BLaER1 (cell line): Measurements from ENCODE around the gene DDN.
A peak's percentile ranks its signal among the peaks of the same experiment; 100 is the strongest.

Source experiments
- H3K27ac ChIP-seq: shearing (Covaris generic); formaldehyde crosslinking; 2 replicates; pipeline ENCODE4 v1.8.1; 2022
- H3K27me3 ChIP-seq: shearing (Covaris generic); formaldehyde crosslinking; 2 replicates; pipeline ENCODE4 v1.8.1; 2022
- H3K36me3 ChIP-seq: shearing (Covaris generic); formaldehyde crosslinking; 2 replicates; pipeline ENCODE4 v1.8.1; 2022
- H3K4me1 ChIP-seq: shearing (Covaris generic); formaldehyde crosslinking; 2 replicates; pipeline ENCODE4 v1.8.1; 2022
- H3K4me2 ChIP-seq: shearing (Covaris generic); formaldehyde crosslinking; 2 replicates; pipeline ENCODE4 v1.8.1; 2022
- H3K4me3 ChIP-seq: shearing (Covaris generic); formaldehyde crosslinking; 2 replicates; pipeline ENCODE4 v1.8.1; 2022
- H3K9ac ChIP-seq: shearing (Covaris generic); formaldehyde crosslinking; 2 replicates; pipeline ENCODE4 v1.8.1; 2022
- H3K9me3 ChIP-seq: shearing (Covaris generic); formaldehyde crosslinking; 2 replicates; pipeline ENCODE4 v1.8.1; 2022
- H4K20me1 ChIP-seq: shearing (Covaris generic); formaldehyde crosslinking; 2 replicates; pipeline ENCODE4 v1.8.1; 2022
- Cebpa-rat ChIP-seq: shearing (Covaris generic); IDR thresholded peaks from 2 replicates; pipeline ENCODE4 v1.8.1; 2022

DDN gene

DNA sequence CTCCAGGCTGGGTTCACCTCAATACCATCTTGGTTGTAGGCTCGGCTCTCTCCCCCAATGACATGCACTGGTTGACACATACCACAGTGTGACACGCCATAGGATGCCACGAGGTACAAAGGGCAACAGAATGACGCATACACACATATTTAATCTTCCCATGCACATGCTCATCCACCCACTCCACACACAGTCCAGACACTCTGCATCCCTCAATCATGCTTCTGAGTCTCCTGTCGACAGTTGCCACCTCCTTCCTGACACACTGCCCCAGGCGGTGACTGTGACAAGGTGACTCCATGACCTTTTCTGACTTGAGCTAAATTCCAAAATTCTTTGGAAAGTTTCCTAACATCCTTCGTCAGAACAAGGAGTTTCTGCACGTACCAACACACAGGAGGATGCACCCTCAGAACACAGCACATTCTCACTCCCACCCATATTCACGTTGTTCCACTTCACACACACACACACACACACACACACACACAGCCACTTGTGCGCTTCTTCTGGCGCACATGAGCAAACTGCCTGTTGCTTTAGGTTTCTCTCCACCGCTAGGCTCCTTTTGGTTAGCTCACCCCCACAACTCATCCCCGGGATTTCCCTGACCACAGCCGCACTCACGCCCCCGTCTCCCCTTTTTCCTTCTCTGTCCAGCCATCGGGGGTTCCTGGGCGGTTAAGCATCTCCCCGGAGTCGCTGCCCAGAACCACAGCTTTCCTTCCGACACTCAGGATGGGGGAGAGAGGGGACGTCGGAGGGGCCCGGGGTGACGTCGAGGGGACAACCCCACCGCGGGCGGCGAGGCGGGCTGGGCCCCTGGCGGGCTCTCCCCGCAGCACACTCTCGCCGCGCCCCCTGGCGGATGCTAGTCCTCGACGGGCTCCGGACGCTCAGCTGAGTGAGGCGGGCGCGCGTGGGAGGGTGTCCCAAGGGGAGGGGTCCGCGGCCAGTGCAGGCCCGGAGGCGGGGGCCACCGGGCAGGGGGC, 21.6 kb downstream of the DDN start:
- peak overlapping the region; percentile 85 for H3K4me2 ChIP-seq
- no peaks in the 10 kb centered on the region for H3K36me3 ChIP-seq
- H3K9ac ChIP-seq: no peak overlapping the region
- H3K4me1 ChIP-seq: peaks cover 50% of the 10 kb centered on the region
- no peak for TF ChIP-seq Cebpa-rat
- H3K9me3 ChIP-seq: peaks cover 9% of the 10 kb centered on the region; the same call in 1 of the 2 replicates
- no peak overlapping the region for H3K4me3 ChIP-seq
- no peak overlapping the region for H3K27ac ChIP-seq
- H3K27me3 ChIP-seq: peaks cover 100% of the 10 kb centered on the region
- peaks cover 81% of the 10 kb centered on the region for H4K20me1 ChIP-seq

DNA sequence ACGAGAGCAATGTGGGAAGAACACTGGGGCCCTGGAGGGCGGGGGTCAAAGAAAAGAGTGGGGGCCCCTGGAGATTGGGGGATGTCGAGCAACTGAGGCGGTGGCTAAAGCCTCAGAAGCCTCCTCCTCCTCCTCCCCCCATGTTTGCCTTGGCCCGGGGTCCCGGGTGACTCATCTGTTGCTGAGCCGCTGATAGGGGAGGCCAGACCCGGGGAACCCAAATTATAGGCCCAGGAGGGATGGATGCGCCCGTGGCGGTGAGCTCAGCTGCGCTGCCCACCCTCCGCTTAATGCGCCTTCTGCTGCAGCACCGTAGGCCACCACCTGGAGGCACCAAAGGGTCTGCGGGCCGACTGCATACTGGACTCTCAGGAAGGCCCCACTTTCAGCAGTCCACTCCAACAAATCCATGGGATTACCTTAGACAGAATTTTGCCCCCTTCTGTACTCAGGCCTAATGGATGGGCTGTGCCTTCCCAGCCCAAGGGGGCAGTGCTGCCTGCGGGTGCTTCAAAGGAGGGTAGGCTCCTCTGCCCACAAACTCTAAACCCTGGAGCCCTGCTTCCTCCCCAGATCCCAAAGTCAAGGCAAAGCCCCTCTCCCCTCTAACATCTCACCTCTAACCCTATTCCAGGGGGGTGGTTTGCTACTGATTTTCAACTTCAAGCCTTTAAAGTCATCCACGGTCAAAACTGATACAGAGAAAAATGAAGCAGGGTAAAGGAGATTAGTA, 25.1 kb downstream of the DDN start:
- Histone ChIP-seq H3K4me2 (no peak overlapping the region), H3K4me3 (no peak overlapping the region)
- no peak for TF ChIP-seq Cebpa-rat

DNA sequence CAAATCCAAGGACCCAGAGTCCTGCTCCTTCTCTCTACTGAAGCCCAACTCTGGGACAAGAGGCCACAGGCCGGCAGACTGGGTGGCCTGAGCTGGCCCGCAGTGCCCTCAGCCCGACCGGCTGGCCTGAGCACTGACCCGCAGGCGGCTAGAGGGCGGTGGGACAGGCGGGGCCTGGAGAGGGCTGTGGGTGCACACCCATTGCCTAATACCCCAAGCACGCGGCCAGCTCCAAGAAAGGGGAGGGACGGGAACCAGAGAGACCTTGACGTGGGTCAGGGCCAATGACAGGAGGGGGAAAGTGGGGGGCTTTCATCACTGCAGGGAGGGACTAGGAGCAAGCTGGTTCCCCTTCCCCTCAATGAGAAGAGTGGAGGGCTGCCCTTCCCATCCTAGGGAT, 25.6 kb downstream of the DDN start:
- Histone ChIP-seq H3K4me2 (no peak overlapping the region), H3K9ac (no peak overlapping the region), H4K20me1 (peaks cover 86% of the 10 kb centered on the region), H3K36me3 (no peaks in the 10 kb centered on the region), H3K27me3 (peaks cover 100% of the 10 kb centered on the region), H3K4me3 (no peak overlapping the region), H3K4me1 (peaks cover 47% of the 10 kb centered on the region), H3K9me3 (peaks cover 9% of the 10 kb centered on the region; the same call in 1 of the 2 replicates), H3K27ac (no peak overlapping the region)
- TF ChIP-seq Cebpa-rat: no peak

More for the DNA sequence above, 25.1 kb downstream of the DDN start:
- no peak overlapping the region for H3K9ac ChIP-seq
- peaks cover 100% of the 10 kb centered on the region for H3K27me3 ChIP-seq
- H3K9me3 ChIP-seq: peaks cover 9% of the 10 kb centered on the region; the same call in 1 of the 2 replicates
- H4K20me1 ChIP-seq: peaks cover 86% of the 10 kb centered on the region
- peaks cover 50% of the 10 kb centered on the region for H3K4me1 ChIP-seq
- H3K36me3 ChIP-seq: no peaks in the 10 kb centered on the region
- no peak overlapping the region for H3K27ac ChIP-seq

DNA sequence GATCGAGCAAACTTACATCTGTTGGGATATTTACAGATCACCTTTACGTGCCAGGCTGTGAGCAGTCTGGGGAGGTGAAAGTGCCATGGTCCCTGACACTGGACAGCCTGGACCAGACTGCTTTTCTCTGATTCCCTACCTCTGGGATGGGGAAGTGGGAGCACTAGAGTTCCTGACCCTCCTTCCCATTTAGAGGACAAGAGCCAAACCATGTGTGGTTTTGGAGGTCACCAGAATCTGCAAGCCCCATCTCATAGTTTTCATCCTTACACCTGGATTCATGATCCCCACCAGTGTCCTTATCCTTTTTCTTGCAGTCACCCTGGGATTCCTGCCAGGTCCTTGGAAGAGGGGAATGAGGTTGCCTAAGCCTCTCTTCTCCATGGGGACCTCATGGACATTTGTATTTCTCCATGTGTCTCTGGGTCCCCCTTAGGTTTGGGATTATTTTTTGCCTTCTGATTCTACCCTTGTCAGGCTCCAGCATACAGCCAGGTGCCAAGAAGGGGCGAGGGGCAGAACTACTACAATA, 26.2 kb downstream of the DDN start:
- H3K36me3 ChIP-seq: no peaks in the 10 kb centered on the region
- H3K9ac ChIP-seq: no peak overlapping the region
- TF ChIP-seq Cebpa-rat: no peak
- peaks cover 100% of the 10 kb centered on the region for H3K27me3 ChIP-seq
- no peak overlapping the region for H3K4me3 ChIP-seq
- peaks cover 86% of the 10 kb centered on the region for H4K20me1 ChIP-seq
- H3K4me2 ChIP-seq: 0 out of 2 replicates have a peak overlapping the region, but pooled peaks have one; percentile 43
- H3K27ac ChIP-seq: no peak overlapping the region
- peaks cover 43% of the 10 kb centered on the region for H3K4me1 ChIP-seq
- H3K9me3 ChIP-seq: peaks cover 9% of the 10 kb centered on the region; the same call in 1 of the 2 replicates

DNA sequence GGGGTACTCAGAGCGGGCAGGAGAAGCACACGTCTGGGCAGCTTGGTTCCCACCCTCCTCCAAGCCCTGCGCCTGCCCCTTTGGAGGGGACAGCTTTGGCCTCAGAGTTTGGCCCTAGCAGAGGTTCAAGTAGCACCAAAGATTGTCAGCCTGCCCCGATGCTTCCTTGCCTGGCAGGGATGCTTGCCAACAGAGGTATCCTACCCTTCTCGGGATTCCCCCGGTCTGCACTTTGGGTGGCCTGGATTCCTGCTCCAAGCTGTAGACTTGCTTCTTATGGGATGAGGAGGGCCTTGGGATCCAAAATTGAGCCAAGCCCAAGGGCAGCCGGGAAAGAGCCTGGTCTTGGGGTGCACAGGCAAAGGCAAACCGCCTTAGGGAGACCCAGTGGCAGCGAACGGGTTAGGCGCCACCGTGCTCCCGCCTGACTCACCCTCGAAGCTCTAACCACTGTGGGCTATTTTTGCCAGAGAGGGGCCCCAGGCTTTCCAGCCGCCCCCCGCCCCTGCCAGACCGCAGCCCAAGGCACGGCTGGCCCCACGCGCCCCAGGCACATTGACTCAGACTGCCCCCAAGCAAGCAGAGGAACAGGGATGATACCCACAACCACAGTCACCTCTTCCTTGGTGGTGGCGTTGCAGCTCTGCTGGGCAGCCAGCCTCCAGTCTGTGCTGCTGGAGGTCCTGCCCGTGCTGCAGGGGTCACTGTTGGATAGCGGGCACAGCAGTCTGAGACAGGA, 26.8 kb downstream of the DDN start:
- Histone ChIP-seq H3K9ac (no peak overlapping the region), H4K20me1 (peaks cover 82% of the 10 kb centered on the region), H3K27me3 (peaks cover 100% of the 10 kb centered on the region), H3K4me1 (peaks cover 38% of the 10 kb centered on the region), H3K4me2 (peak overlapping the region; percentile 43; the same call in 1 of the 2 replicates), H3K27ac (no peak overlapping the region), H3K36me3 (no peaks in the 10 kb centered on the region), H3K9me3 (peaks cover 9% of the 10 kb centered on the region; the same call in 1 of the 2 replicates), H3K4me3 (no peak overlapping the region; the same call in 1 of the 2 replicates)
- no peak for TF ChIP-seq Cebpa-rat

DNA sequence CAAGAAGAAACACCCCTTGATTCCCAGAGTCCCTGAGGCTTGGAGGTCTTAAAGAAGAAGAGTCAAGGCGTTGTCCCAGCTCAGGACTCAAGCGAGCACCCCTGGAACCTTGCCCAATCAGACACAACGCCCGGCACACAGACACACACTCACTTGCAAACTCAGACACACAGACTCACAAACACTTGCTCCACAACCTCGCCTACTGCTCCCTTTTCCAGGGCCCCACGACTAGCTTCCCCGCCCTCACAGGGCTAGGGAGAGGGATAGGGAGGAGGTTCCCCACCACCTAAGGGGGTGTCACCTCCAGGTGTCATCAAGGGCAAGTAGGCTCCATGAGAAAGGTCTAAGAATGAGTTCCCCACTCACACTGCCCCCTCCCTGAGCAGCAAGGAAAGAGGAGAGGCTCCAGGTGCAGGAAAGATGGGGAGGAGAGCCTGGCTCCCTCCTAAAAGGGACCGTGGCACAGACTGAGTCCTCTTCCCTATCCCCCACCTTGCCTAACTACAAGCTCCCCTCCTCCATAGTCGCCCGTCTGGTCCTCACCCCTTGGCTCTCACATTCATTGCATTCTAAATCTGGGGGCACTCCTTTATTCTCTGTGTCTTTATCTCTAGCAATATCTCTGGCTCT, 28.4 kb downstream of the DDN start:
- peaks cover 9% of the 10 kb centered on the region; the same call in 1 of the 2 replicates for H3K9me3 ChIP-seq
- H3K4me1 ChIP-seq: peaks cover 45% of the 10 kb centered on the region
- no peaks in the 10 kb centered on the region for H3K36me3 ChIP-seq
- no peak overlapping the region for H3K4me3 ChIP-seq
- H3K27ac ChIP-seq: no peak overlapping the region
- peaks cover 99% of the 10 kb centered on the region for H3K27me3 ChIP-seq
- peaks cover 73% of the 10 kb centered on the region for H4K20me1 ChIP-seq
- no peak overlapping the region for H3K9ac ChIP-seq
- TF ChIP-seq Cebpa-rat: no peak
- H3K4me2 ChIP-seq: no peak overlapping the region

DNA sequence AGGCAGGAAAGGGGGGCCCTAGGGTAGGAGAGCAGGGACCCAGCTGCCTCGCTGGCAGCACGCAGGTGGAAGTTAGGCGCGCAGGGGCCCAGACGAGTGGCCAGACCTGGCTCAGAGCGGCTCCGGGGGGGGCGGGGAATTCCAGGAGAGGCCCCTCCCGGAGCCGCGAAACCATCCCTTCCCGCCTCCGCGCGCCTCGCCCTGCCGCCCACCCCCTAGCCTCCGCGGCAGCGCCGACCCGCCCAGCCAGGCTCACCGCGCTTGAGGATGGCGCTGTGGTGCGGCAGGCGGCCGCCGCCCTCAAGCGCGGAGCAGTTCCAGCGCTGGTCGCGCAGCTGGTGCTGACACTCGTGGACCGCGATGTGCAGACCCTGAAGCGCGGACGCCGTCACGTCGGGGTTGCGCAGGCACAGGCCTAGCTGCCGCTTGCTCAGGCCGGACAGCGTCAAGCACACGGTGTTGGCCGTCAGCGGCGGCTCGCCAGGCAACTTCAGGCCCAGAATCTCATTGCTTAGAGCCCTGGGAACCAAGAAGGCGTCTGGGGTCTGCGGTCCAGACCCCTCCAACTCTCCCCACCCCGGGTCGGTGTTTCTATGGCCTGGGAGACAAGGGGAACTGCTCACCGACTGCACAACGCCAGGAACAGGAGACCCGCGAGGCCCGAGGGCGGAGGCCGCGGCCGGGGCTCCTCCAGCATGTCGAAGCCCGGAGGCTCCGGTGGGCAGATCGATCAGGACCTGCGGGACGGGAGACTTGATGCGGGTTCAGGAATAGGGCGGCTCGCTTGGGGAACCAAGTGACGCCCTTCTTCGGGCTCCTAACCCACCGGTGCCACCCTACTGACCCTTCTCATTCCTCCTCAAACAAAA, 29.1 kb downstream of the DDN start:
- Histone ChIP-seq H3K27ac (no peak overlapping the region), H4K20me1 (peaks cover 68% of the 10 kb centered on the region), H3K4me1 (peaks cover 45% of the 10 kb centered on the region), H3K9ac (no peak overlapping the region), H3K9me3 (peaks cover 9% of the 10 kb centered on the region; the same call in 1 of the 2 replicates), H3K36me3 (no peaks in the 10 kb centered on the region), H3K4me2 (peak overlapping the region; percentile 36; the same call in 1 of the 2 replicates), H3K27me3 (peaks cover 99% of the 10 kb centered on the region), H3K4me3 (0 out of 2 replicates have a peak overlapping the region, but pooled peaks have one; percentile 13)
- no peak for TF ChIP-seq Cebpa-rat
